H1 (cell line): Measurements from ENCODE around the gene NXPH4. TPM values are rescaled to one million over a fixed set of nuclear protein-coding genes. Genes with fewer than 3 reads are reported as not detected.

Source experiments
- ASH2L ChIP-seq: fragments of 200-600, 300-600 bp; sonication (generic); IDR thresholded peaks from one replicate; pipeline ENCODE4 v1.7.1; 2017; ENCODE audit warnings: low read length
- ATF2 ChIP-seq: IDR thresholded peaks from 2 replicates; pipeline ENCODE4 v1.6.1; 2012; ENCODE audit warnings: low read length, inconsistent platforms
- ATF3 ChIP-seq: IDR thresholded peaks from 2 replicates; pipeline ENCODE4 v1.6.1; 2011; ENCODE audit warnings: low read depth, mild to moderate bottlenecking, low read length; ENCODE audit not compliant: insufficient read depth
- BRCA1 ChIP-seq: IDR thresholded peaks from 2 replicates; pipeline ENCODE4 v1.6.1; 2012; ENCODE audit warnings: low read depth, low read length, improper control_type of control experiment
- CBX8 ChIP-seq: fragments of 300-800, 300-1000 bp; sonication (generic); IDR thresholded peaks from 2 replicates; pipeline ENCODE4 v1.7.1; 2016; ENCODE audit warnings: low read depth, low read length, borderline replicate concordance
- CTBP2 ChIP-seq: IDR thresholded peaks from 2 replicates; pipeline ENCODE4 v1.7.0; 2011; ENCODE audit warnings: borderline replicate concordance, mild to moderate bottlenecking, moderate library complexity, mixed read lengths, low read length; ENCODE audit not compliant: insufficient read depth, insufficient read length
- GTF2F1 ChIP-seq: IDR thresholded peaks from 2 replicates; pipeline ENCODE4 v1.6.1; 2012; ENCODE audit warnings: low read depth, low read length, improper control_type of control experiment, borderline replicate concordance
- RFX5 ChIP-seq: IDR thresholded peaks from 2 replicates; pipeline ENCODE4 v1.6.1; 2011; ENCODE audit warnings: low read depth, low read length, improper control_type of control experiment, borderline replicate concordance
- RXRA ChIP-seq: IDR thresholded peaks from 2 replicates; pipeline ENCODE4 v1.6.1; 2011; ENCODE audit warnings: low read depth, mild to moderate bottlenecking, low read length, moderate library complexity; ENCODE audit not compliant: insufficient read depth
- SIN3A ChIP-seq, 2 experiments: IDR thresholded peaks in 1 of 2; conservative IDR thresholded peaks in 1 of 2; 2 replicates each; pipeline ENCODE4 v1.6.1; 2011 to 2012; ENCODE audit warnings: low read length in 2 of 2, improper control_type of control experiment in 1 of 2, low read depth in 1 of 2, mild to moderate bottlenecking in 1 of 2
- polyA plus RNA-seq, 7 experiments: library from polyadenylated mRNA; depleted of rRNA in 3 of 7; stranded (reverse) in 5 of 7; unstranded in 2 of 7; fragments of >200 nt in 5 of 7; fragments of 200-250 nt in 2 of 7; gene quantifications; 1 replicate in 5 of 7; 2 replicates in 1 of 7; 4 replicates in 1 of 7; pipeline versions ENCODE4 v1.2.1 to v1.2.3, GENCODE V29; 2011 to 2013; ENCODE audit warnings: missing spikeins in 2 of 7, mixed read lengths in 2 of 7
- total RNA-seq: library from RNA; stranded (reverse); fragmentation: NEBNext Ultra II Directional; extraction: Animal tissue kit (Norgen Biotek cat#: 25700); gene quantifications from 2 replicates; pipeline ENCODE4 v1.2.1, GENCODE V29; 2021

NXPH4 gene
- total and polyA plus RNA-seq, 2 of the 8 experiments (the other 6 are each of a cell fraction or from before 2014, with no cell fraction given) = 0.92 to 1.7 TPM

DNA sequence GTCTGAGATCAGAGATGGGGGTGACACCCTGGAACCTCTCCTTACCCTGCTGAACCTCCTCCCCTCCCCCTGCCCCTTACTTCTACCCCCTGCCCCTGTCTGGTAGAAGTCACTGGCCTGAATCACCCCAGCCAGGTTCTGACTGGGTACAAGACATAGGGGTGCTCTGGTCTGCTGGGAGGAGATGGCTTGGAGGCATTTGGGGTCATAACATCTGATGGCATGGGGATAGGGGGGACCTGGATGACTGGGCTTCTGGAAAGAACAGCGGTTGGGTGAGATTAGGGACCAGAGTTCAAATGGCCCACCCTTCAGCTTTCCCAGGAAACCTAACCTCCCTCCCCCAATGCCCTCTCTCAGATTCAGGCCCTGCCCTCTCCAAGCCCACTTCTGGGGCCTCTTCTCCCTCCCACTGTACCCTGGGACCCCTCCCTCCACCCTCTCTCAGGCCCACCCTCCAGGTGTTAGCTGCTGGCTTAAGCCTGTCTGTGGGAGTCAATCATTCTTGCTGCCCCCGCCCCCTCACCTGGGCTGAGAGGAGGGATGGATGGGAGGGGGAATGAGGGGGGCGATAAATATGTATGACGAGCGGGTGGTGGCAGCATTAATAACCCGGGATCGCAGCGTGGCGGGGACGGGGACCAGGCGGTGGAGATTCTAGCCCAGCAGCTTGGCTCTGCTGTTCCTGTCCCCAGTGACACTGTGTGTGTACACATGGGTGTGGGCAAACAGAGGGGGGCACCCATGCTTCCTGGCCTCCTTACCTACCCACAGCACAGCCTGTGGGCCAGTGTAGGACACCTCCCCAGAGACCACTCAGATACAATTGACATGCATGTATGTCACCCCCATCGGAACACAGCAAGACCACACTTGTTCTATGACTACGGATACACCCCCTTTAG, 5.9 kb downstream of the NXPH4 start (continued):
- TF ChIP-seq ATF2 = no peak
- no peak for TF ChIP-seq CTBP2
- TF ChIP-seq SIN3A (conservative IDR thresholded peaks at IDR 0.05 in 1 of 2, IDR thresholded peaks at IDR 0.05 in 1 of 2; ENCODE audit: low read depth in 1 of 2, low read length in 2 of 2) = no peak
- TF ChIP-seq BRCA1 = no peak
- TF ChIP-seq RFX5 = no peak
- TF ChIP-seq GTF2F1 = no peak
- no peak for TF ChIP-seq CBX8
- no peak for TF ChIP-seq ASH2L
- TF ChIP-seq ATF3 = no peak
- no peak for TF ChIP-seq RXRA
